ENCODE data around the gene KLHL24.

- TF ChIP-seq CTCF (IDR thresholded peaks at IDR 0.05) (no peak), EZH2 (IDR thresholded peaks at IDR 0.05) (no peak), EZH2phosphoT487 (IDR thresholded peaks at IDR 0.05) (no peak)
Measured at GRCh38 chr3:183631715-183632114, 3.7 kb upstream of the KLHL24 start.
